ENCODE measurements around the gene RIN3. TPM values are rescaled to one million over a fixed set of nuclear protein-coding genes. Genes with fewer than 3 reads are reported as not detected.

Gene RIN3
- total and polyA plus RNA-seq, 2 of the 4 experiments (the other 2 are of a cell fraction), result 2.5 to 11.1 TPM

- Histone ChIP-seq H3K4ac (ENCODE audit: low read depth, low read length) (no peak overlapping the region), H4K91ac (ENCODE audit: insufficient read depth, low read depth, low read length) (no peak overlapping the region), H3K9me1 (ENCODE audit: insufficient read depth, low read length) (peaks cover 1% of the 10 kb centered on the region), H3K27ac (ENCODE audit: insufficient read depth, low read length) (no peak overlapping the region), H4K20me1 (ENCODE audit: insufficient read depth, low read length) (0 out of 2 replicates have a peak, but pooled peaks cover 1% of the 10 kb centered on the region), H3K4me2 (ENCODE audit: low read depth, low read length) (no peak overlapping the region), H2BK20ac (ENCODE audit: low read depth, low read length) (no peak overlapping the region), H3K4me1 (ENCODE audit: control insufficient read depth, insufficient read depth, low read length) (no peaks in the 10 kb centered on the region), H3K18ac (ENCODE audit: low read depth, low read length) (no peak overlapping the region), H2AK9ac (replicated peaks; ENCODE audit: low read depth, low read length, poor library complexity) (no peak overlapping the region), H3K23ac (ENCODE audit: low read depth, low read length) (no peak overlapping the region), H3K27me3 (ENCODE audit: control insufficient read depth, insufficient read depth, low read length) (no peaks in the 10 kb centered on the region), H3K79me1 (ENCODE audit: low read depth in 1 of 2, low read length in 2 of 2) (peaks cover 0 to 18% of the 10 kb centered on the region in 2 experiments; a peak in 3 of 4 replicates), H2BK5ac (ENCODE audit: low read depth, low read length, poor library complexity, severe bottlenecking) (no peak overlapping the region), H3K14ac (replicated peaks; ENCODE audit: low read depth, low read length) (no peak overlapping the region), H2BK15ac (ENCODE audit: low read depth, low read length) (no peak overlapping the region), H2AFZ (replicated peaks; ENCODE audit: low read length, poor library complexity) (no peak overlapping the region), H2BK120ac (ENCODE audit: low read depth, low read length) (no peak overlapping the region), H2AK5ac (ENCODE audit: low read depth, low read length) (no peak overlapping the region), H3K9ac (ENCODE audit: low read depth, low read length) (no peak overlapping the region), H3K4me3 (ENCODE audit: insufficient read depth, low read depth, low read length) (no peak overlapping the region), H4K5ac (ENCODE audit: low read depth, low read length) (no peak overlapping the region), H3K56ac (ENCODE audit: extremely low read depth, insufficient read depth, low read length) (no peak overlapping the region), H4K8ac (ENCODE audit: low read depth in 2 of 2, low read length in 2 of 2) (no peak overlapping the region), H3K36me3 (ENCODE audit: control insufficient read depth, insufficient read depth, low read length) (peaks cover 24% of the 10 kb centered on the region; the same call in 1 of the 2 replicates), H3K9me3 (ENCODE audit: control insufficient read depth, insufficient read depth, low read length) (0 out of 2 replicates have a peak, but pooled peaks cover 2% of the 10 kb centered on the region)
- ATAC-seq (ENCODE audit: low read depth) (no peak), DNase-seq (no peak)
- ChIA-PET CTCF (no interaction called here), POLR2A (ENCODE audit: unreplicated experiment) (no interaction called here)
- in situ Hi-C loops (cut with MboI; ENCODE audit: low sequenced_read_pairs) (no loop called here), intact Hi-C loops (cut with micrococcal nuclease) (no loop called here), dilution Hi-C loops (cut with HindIII; ENCODE audit: low sequenced_read_pairs, unreplicated experiment) (no loop called here)
- no TSS peak for BruUV-seq (replicated peaks)
- no peak for TF ChIP-seq ELK1 (IDR thresholded peaks at IDR 0.05; ENCODE audit: borderline replicate concordance, low read depth, low read length)
- no peak for TF ChIP-seq SMC3 (IDR thresholded peaks at IDR 0.05; ENCODE audit: low read depth, low read length)
- no peak for TF ChIP-seq BHLHE40 (IDR thresholded peaks at IDR 0.05; ENCODE audit: low read depth, low read length)
- no peak for TF ChIP-seq MAFK (IDR thresholded peaks at IDR 0.05; ENCODE audit: low read depth, low read length)
- TF ChIP-seq MAZ (IDR thresholded peaks at IDR 0.05; ENCODE audit: borderline replicate concordance, low read depth, low read length), result no peak
- TF ChIP-seq MXI1 (IDR thresholded peaks at IDR 0.05; ENCODE audit: borderline replicate concordance, low read depth, low read length), result no peak
- TF ChIP-seq RCOR1 (IDR thresholded peaks at IDR 0.05; ENCODE audit: insufficient replicate concordance, low read length), result no peak
- TF ChIP-seq CHD1 (IDR thresholded peaks at IDR 0.05; ENCODE audit: low read depth, low read length), result no peak
- TF ChIP-seq FOS (IDR thresholded peaks at IDR 0.05; ENCODE audit: low read depth, low read length), result no peak
- WGBS, 2 experiments (ENCODE audit: extremely low coverage in 2 of 2, insufficient read length in 1 of 2), result no CpG with 5 or more reads among the region's 9 CpGs
Observed at GRCh38 chr14:92675976-92676375, 162.4 kb downstream of the RIN3 start.
